Liver (tissue), 9 donors: Measurements from ENCODE around the gene PCSK4. TPM values are rescaled to one million over a fixed set of nuclear protein-coding genes. Genes with fewer than 3 reads are reported as not detected.

ENCODE experiments used
- DNase-seq: peaks from one replicate; pipeline ENCODE4 v3.0.0-alpha.2; 2017; ENCODE audit warnings: low spot score
- H3K27ac ChIP-seq, 2 donors: one replicate each; pipeline ENCODE4 v1.7.0; 2013; ENCODE audit warnings: inconsistent platforms in 2 of 2, low read length in 2 of 2, control low read depth in 1 of 2, low read depth in 1 of 2, mild to moderate bottlenecking in 1 of 2
- H3K27me3 ChIP-seq, 4 donors: one replicate each; pipeline versions ENCODE4 v1.6.1 to v1.7.0; 2013; ENCODE audit warnings: low read length in 3 of 4, inconsistent platforms in 1 of 4, mild to moderate bottlenecking in 1 of 4, moderate library complexity in 1 of 4; ENCODE audit not compliant: control insufficient read depth in 4 of 4, insufficient read depth in 4 of 4
- H3K36me3 ChIP-seq, 4 donors: one replicate each; pipeline versions ENCODE4 v1.6.1 to v1.7.0; 2013; ENCODE audit warnings: low read length in 3 of 4, mild to moderate bottlenecking in 3 of 4, low read depth in 1 of 4, moderate library complexity in 1 of 4; ENCODE audit not compliant: control insufficient read depth in 4 of 4, insufficient read depth in 3 of 4
- H3K4me1 ChIP-seq, 4 donors: one replicate each; pipeline versions ENCODE4 v1.6.1 to v1.7.0; 2013; ENCODE audit warnings: low read length in 3 of 4, mild to moderate bottlenecking in 3 of 4, moderate library complexity in 1 of 4; ENCODE audit not compliant: control insufficient read depth in 4 of 4, insufficient read depth in 4 of 4
- H3K4me3 ChIP-seq, 3 donors: one replicate each; pipeline versions ENCODE4 v1.6.1 to v1.7.0; 2013; ENCODE audit warnings: low read length in 3 of 3, control low read depth in 1 of 3, low read depth in 1 of 3, mild to moderate bottlenecking in 1 of 3
- H3K9ac ChIP-seq, 2 donors: one replicate each; pipeline ENCODE4 v1.7.0; 2013; ENCODE audit warnings: low read length in 2 of 2, mild to moderate bottlenecking in 2 of 2, moderate library complexity in 2 of 2, control low read depth in 1 of 2, low read depth in 1 of 2
- H3K9me3 ChIP-seq, 4 donors: one replicate each; pipeline versions ENCODE4 v1.6.1 to v1.7.0; 2013; ENCODE audit warnings: low read length in 3 of 4; ENCODE audit not compliant: control insufficient read depth in 4 of 4
- ATF3 ChIP-seq: IDR thresholded peaks from 2 replicates; pipeline ENCODE4 v1.6.1; 2016; ENCODE audit warnings: antibody characterized with exemption
- CTCF ChIP-seq: fragments of 150-350 bp; IDR thresholded peaks from 2 replicates; pipeline ENCODE4 v1.5.1; 2017; ENCODE audit warnings: improper control_type of control experiment, low read depth, low read length; ENCODE audit not compliant: missing input control
- FOXA1 ChIP-seq: IDR thresholded peaks from 2 replicates; pipeline ENCODE4 v1.6.1; 2016; ENCODE audit warnings: antibody characterized with exemption
- FOXA2 ChIP-seq: IDR thresholded peaks from 2 replicates; pipeline ENCODE4 v1.6.1; 2016; ENCODE audit warnings: antibody characterized with exemption
- GABPA ChIP-seq, 2 donors: IDR thresholded peaks in 1 of 2; conservative IDR thresholded peaks in 1 of 2; 2 replicates each; pipeline ENCODE4 v1.6.1; 2016; ENCODE audit warnings: antibody characterized with exemption in 2 of 2, mild to moderate bottlenecking in 1 of 2, moderate library complexity in 1 of 2
- HNF4A ChIP-seq, 2 donors: conservative IDR thresholded peaks; 2 replicates each; pipeline ENCODE4 v1.6.1; 2016; ENCODE audit warnings: antibody characterized with exemption in 2 of 2, mild to moderate bottlenecking in 2 of 2
- HNF4G ChIP-seq: IDR thresholded peaks from 2 replicates; pipeline ENCODE4 v1.6.1; 2016; ENCODE audit warnings: antibody characterized with exemption
- JUND ChIP-seq, 2 donors: IDR thresholded peaks; 2 replicates each; pipeline ENCODE4 v1.6.1; 2016; ENCODE audit warnings: antibody characterized with exemption in 2 of 2
- MAX ChIP-seq: IDR thresholded peaks from 2 replicates; pipeline ENCODE4 v1.6.1; 2016; ENCODE audit warnings: antibody characterized with exemption
- NR2F2 ChIP-seq: IDR thresholded peaks from 2 replicates; pipeline ENCODE4 v1.6.1; 2016; ENCODE audit warnings: antibody characterized with exemption
- RAD21 ChIP-seq, 2 donors: IDR thresholded peaks; 2 replicates each; pipeline ENCODE4 v1.6.1; 2016; ENCODE audit warnings: antibody characterized with exemption in 2 of 2, mild to moderate bottlenecking in 2 of 2
- REST ChIP-seq: IDR thresholded peaks from 2 replicates; pipeline ENCODE4 v1.6.1; 2016; ENCODE audit warnings: antibody characterized with exemption, mild to moderate bottlenecking
- RXRA ChIP-seq, 2 donors: IDR thresholded peaks; 2 replicates each; pipeline ENCODE4 v1.6.1; 2017 to 2018; ENCODE audit warnings: antibody characterized with exemption in 2 of 2, mild to moderate bottlenecking in 1 of 2
- SP1 ChIP-seq: IDR thresholded peaks from 2 replicates; pipeline ENCODE4 v1.6.1; 2018; ENCODE audit warnings: antibody characterized with exemption, mild to moderate bottlenecking
- TAF1 ChIP-seq: conservative IDR thresholded peaks from 2 replicates; pipeline ENCODE4 v1.6.1; 2016; ENCODE audit warnings: antibody characterized with exemption, mild to moderate bottlenecking
- YY1 ChIP-seq: IDR thresholded peaks from 2 replicates; pipeline ENCODE4 v1.6.1; 2016; ENCODE audit warnings: antibody characterized with exemption, mild to moderate bottlenecking
- ZBTB33 ChIP-seq: IDR thresholded peaks from 2 replicates; pipeline ENCODE4 v1.6.1; 2016; ENCODE audit warnings: antibody characterized with exemption
- WGBS: extraction: QIAGEN DNeasy Blood & Tissue Kit; methylation state at CpG from one replicate; pipeline ENCODE4 v1.1.7; 2013; 5-methylcytosine and 5-hydroxymethylcytosine counted together
- polyA plus RNA-seq, 2 donors: library from polyadenylated mRNA; stranded (reverse) in 1 of 2; unstranded in 1 of 2; fragments of 200-250 nt in 1 of 2; fragments of >200 nt in 1 of 2; fragmentation: Nextera tagmentation in 1 of 2; extraction: Ambion mirVana in 1 of 2; gene quantifications; one replicate each; pipeline versions ENCODE4 v1.2.1 to v1.2.3, GENCODE V29; 2013 to 2015
- total RNA-seq, 2 donors: library from RNA; depleted of rRNA; stranded (reverse); fragments of >200 nt; gene quantifications; one replicate each; pipeline ENCODE4 v1.2.3, GENCODE V29; 2014
- donor health status: healthy.
- donor health status: healthy.
- donor health status: healthy.
- donor health status: healthy.
- donor health status: healthy.

The PCSK4 gene
- total and polyA plus RNA-seq, 4 donors: 0.60 to 2.6 (median 1.9) TPM

GRCh38 chr19:1511318-1512317, 21.5 kb upstream of the PCSK4 start:
- Histone ChIP-seq H3K27ac (no peak overlapping the region), H3K27me3 (peaks cover 0 to 3% (median 0%) of the 10 kb centered on the region in 4 donors), H3K4me1 (peaks cover 3 to 25% (median 15%) of the 10 kb centered on the region in 4 donors), H3K9ac (no peak overlapping the region), H3K4me3 (no peak overlapping the region), H3K36me3 (no peaks in the 10 kb centered on the region), H3K9me3 (no peaks in the 10 kb centered on the region)
- 57% methylated on average over 22 of the region's 22 CpGs for WGBS
- TF ChIP-seq ATF3 (no peak), MAX (no peak), RAD21 (IDR thresholded peaks at IDR 0.05) (no peak), HNF4G (no peak), HNF4A (conservative IDR thresholded peaks at IDR 0.05) (no peak), JUND (IDR thresholded peaks at IDR 0.05) (no peak), REST (no peak), ZBTB33 (no peak), SP1 (no peak), GABPA (IDR thresholded peaks at IDR 0.05 in 1 of 2, conservative IDR thresholded peaks at IDR 0.05 in 1 of 2) (no peak), FOXA1 (no peak), TAF1 (no peak)
- DNase-seq: no peak

GRCh38 chr19:1510807-1511206, 20.7 kb upstream of the PCSK4 start:
- Histone ChIP-seq H3K9me3 (no peaks in the 10 kb centered on the region), H3K4me3 (no peak overlapping the region), H3K27me3 (peaks cover 0 to 3% (median 0%) of the 10 kb centered on the region in 4 donors), H3K36me3 (no peaks in the 10 kb centered on the region), H3K27ac (no peak overlapping the region), H3K4me1 (peaks cover 3 to 25% (median 15%) of the 10 kb centered on the region in 4 donors), H3K9ac (no peak overlapping the region)
- DNase-seq: no peak
- 41% methylated on average over 9 of the region's 9 CpGs for WGBS
- TF ChIP-seq NR2F2 (no peak), JUND (IDR thresholded peaks at IDR 0.05) (no peak), RXRA (IDR thresholded peaks at IDR 0.05) (no peak), FOXA2 (no peak), TAF1 (no peak), REST (no peak), ATF3 (no peak), RAD21 (IDR thresholded peaks at IDR 0.05) (no peak), FOXA1 (no peak), YY1 (no peak), GABPA (IDR thresholded peaks at IDR 0.05 in 1 of 2, conservative IDR thresholded peaks at IDR 0.05 in 1 of 2) (no peak), CTCF (no peak), MAX (no peak), HNF4A (conservative IDR thresholded peaks at IDR 0.05) (no peak), HNF4G (no peak)
